KOPT-K1 (cell line): ENCODE measurements around the gene PHACTR3.

Experiments used
- H3K27ac ChIP-seq: fragments of 200-600 bp; sonication (generic); 2 replicates; pipeline ENCODE4 v1.5.1; 2016; ENCODE audit warnings: antibody characterized with exemption, mild to moderate bottlenecking, low read depth, low read length; ENCODE audit not compliant: poor library complexity, severe bottlenecking
- H3K36me3 ChIP-seq: fragments of 200-600 bp; sonication (generic); 2 replicates; pipeline ENCODE4 v1.5.1; 2017; ENCODE audit warnings: antibody characterized with exemption, mild to moderate bottlenecking, low read length, moderate library complexity; ENCODE audit not compliant: insufficient read depth
- H3K9me3 ChIP-seq: fragments of 200-600 bp; sonication (generic); 2 replicates; pipeline ENCODE4 v1.5.1; 2017; ENCODE audit warnings: antibody characterized with exemption, low read length, mild to moderate bottlenecking; ENCODE audit not compliant: insufficient read depth, poor library complexity, severe bottlenecking

Gene PHACTR3

DNA sequence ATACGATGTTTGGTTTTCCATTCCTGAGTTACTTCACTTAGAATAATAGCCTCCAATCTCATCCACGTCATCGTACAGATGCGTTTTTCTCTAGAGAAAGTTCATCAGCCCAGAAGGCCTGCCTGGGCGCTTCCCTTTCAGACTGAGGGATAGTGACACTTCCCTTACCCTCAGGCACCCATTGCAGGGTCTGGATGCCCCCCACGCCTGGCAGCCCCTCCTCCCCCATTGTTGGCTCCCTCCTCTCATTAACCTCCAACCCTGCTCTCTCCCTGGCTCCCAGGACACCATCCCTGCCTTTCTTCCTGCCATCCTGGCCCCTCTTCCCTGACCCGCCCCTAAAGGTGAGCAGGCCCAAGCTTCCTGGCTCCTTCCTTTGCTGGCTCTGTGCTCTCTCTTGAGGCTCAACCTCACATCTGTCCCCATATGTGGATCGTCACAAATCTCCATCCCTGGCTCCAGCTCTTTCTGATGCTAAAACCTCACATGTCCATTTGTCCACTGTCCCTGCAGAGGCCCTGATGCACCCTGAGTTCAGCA is 183.9 kb downstream of the PHACTR3 start:
- Histone ChIP-seq H3K27ac (no peak overlapping the region), H3K9me3 (peaks cover 9% of the 10 kb centered on the region), H3K36me3 (peaks cover 37% of the 10 kb centered on the region)

DNA sequence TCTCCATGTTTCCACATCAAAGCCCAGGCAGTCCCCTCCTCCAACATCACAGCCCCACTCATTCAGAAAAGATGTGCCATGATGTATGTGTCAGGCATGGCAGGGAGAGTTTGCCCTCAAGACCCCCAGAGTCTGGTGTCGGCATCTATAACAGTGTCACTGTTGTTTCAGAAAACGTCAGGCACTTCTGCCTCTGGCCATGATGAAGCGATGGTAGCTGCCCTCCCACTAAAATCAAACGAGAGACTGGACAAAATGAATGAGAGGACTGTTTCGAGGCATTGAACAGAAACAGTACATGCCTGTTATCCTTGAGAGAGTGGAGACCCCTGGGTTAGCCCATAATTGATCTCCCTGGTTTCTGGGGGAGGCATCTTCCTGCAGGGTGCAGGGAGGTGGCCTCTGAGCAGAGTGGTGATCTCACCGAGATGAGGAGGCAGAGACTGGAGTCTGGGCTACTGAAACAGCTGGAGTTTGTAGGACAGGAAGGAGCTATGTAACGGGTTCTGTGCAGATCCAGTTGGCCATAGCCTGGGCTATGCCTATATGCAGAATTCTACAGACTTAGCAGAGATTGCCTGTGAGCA is 184.6 kb downstream of the PHACTR3 start:
- Histone ChIP-seq H3K36me3 (peaks cover 31% of the 10 kb centered on the region), H3K9me3 (peaks cover 9% of the 10 kb centered on the region), H3K27ac (no peak overlapping the region)

DNA sequence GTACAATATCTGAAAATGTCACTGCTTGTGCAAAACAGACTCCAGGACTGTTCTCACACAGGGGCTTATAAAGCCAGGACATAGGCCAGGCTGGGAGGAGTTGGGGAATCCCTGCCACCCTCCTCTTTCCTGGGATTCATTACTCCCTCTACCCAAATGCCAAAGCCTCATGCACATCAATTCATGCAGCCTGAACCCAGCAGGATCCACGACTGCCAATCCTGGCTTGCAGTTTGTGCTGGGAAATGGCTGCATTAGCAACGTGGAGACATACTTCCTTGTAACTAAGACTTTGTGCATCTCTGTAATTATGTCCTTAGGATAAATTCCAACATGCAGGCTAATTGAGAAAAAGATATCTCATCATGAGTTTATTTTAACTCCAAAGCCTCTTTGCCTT is 185.3 kb downstream of the PHACTR3 start:
- H3K36me3 ChIP-seq: peaks cover 30% of the 10 kb centered on the region
- no peak overlapping the region for H3K27ac ChIP-seq
- H3K9me3 ChIP-seq: peaks cover 9% of the 10 kb centered on the region

DNA sequence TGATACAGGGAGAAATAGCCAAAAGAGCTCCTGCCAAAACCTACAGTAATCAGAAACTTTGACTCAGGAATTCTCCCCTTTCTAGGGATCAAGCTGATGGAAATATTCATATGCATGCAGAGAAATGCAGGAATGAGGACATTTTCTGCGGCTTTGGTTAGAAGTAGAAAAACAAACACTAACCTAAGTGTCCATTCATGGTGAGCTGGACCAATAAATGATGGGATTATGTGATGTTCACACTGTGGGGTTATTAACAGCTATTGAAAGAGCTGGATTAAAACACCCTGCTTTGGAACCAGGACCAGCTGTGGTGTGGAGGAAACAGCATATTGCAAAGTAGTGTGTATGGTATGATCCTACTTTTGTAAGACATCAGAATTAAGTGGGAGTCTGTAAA is 186.0 kb downstream of the PHACTR3 start:
- H3K36me3 ChIP-seq: peaks cover 30% of the 10 kb centered on the region
- peaks cover 9% of the 10 kb centered on the region for H3K9me3 ChIP-seq
- no peak overlapping the region for H3K27ac ChIP-seq

DNA sequence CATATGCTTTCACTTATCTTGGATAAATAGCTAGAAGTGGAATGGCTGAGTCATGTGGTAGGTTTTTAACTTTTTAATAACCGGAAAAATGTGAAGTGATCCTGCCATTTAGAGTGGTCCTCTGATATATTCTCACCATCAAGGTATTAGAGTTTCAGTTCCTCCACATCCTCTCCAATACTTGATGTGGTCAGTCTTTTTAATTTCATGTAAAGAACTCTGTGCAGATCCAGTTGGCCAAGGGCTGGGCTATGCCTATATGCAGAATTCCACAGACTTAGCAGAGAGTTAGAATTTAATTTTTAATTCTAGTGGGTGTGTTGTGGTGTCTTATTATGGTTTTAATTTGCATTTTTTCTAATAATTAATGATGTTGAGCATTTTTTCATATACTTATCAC is 188.0 kb downstream of the PHACTR3 start:
- peaks cover 22% of the 10 kb centered on the region for H3K9me3 ChIP-seq
- no peak overlapping the region for H3K27ac ChIP-seq

DNA sequence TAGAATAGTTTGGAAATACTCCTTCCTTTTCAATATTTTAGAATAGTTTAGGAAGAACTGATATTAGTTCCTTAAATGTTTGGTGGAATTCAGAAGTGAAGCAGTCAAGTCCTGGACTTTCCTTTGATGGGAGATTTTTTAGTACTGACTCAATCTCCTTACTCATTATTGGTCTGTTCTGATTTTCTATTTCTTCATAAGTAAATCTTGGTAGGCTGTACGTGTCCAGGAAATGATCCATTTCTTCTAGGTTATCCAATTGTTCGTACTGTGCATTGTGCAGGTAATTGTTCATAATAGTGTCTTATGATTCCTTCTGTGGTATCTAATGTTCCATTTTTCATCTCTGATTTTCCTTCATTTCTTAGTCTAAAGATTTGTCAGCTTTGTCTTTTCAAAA is 190.2 kb downstream of the PHACTR3 start:
- Histone ChIP-seq H3K27ac (no peak overlapping the region), H3K36me3 (peaks cover 20% of the 10 kb centered on the region), H3K9me3 (peaks cover 25% of the 10 kb centered on the region)

More for the DNA sequence above, 188.0 kb downstream of the PHACTR3 start:
- peaks cover 19% of the 10 kb centered on the region for H3K36me3 ChIP-seq

DNA sequence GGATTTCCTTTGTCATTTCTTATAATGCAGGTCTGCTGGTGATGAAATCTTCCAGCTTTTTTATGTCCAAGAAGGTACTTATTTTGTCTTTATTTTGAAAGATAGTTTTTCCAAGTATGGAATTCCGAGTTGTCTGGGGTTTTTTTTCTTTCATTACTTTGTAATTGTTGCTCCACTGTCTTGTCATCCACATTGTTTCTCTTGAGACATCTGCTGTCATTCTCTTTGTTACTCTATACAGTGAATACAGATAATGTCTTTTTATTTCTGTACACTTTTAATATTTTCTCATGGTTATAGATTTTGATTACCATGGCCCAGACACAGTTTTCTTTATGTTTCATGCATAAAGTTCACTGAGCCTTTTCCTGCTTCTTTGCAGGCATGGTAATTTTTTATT is 196.0 kb downstream of the PHACTR3 start:
- H3K27ac ChIP-seq: no peak overlapping the region
- H3K36me3 ChIP-seq: peaks cover 13% of the 10 kb centered on the region
- H3K9me3 ChIP-seq: peaks cover 22% of the 10 kb centered on the region

DNA sequence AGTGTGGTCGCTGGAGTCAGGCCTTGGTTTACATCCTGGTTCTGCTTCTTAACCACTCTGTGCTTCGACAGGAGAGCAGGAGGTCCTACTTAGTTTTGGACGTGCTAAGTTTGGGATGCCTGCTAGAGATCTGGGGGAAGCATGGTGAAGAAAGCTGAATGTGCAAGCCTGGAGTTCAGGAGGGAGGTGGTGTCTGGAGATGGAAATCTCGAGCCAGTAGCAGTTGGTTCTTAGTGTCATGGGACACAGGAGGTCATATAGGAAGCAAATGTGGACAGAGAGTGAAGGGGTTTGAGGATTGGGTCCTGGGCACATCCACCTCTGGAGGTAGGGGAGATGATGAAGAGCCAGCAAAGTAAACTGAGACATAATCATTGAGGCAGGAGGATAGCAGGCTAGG is 197.7 kb downstream of the PHACTR3 start:
- H3K27ac ChIP-seq: no peak overlapping the region
- peaks cover 28% of the 10 kb centered on the region for H3K36me3 ChIP-seq

DNA sequence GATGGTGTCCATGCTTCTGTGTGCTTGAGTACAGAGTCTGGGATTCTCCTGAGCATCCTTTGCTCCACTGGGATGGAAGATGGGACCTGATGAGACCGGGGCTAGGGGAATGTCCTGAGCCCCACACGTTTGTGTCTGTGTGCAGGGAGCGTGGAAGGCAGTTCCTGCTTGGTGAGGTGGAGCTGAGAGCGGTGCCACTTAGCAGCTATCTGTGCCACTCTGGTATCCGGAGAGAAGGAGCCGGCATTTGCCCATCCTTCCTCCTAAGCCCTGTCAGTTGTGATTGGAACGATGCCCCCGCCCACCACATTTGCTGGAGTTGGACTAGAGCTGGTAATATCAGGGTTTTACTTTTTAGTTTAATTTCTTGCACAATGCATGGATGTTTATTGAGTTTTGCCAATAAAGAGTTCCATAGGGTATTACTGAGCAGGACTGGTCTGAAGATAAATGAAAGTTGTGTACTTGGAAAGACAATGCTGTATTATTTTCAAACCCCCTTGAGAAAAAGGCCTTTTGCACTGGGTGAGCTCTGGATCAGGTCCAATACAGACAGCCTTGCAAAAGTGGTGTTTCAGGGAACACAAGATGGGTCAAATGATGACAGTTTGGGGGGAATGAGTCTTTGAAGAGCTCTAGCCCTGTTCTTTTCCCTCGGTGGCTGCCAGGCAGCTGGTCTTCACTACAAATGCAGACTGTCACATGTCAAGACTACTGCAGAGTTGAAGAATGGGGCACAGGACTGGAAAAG is 198.3 kb downstream of the PHACTR3 start:
- H3K9me3 ChIP-seq: peaks cover 7% of the 10 kb centered on the region
- H3K36me3 ChIP-seq: peaks cover 34% of the 10 kb centered on the region
- no peak overlapping the region for H3K27ac ChIP-seq

More for the DNA sequence above, 197.7 kb downstream of the PHACTR3 start:
- peaks cover 12% of the 10 kb centered on the region for H3K9me3 ChIP-seq

DNA sequence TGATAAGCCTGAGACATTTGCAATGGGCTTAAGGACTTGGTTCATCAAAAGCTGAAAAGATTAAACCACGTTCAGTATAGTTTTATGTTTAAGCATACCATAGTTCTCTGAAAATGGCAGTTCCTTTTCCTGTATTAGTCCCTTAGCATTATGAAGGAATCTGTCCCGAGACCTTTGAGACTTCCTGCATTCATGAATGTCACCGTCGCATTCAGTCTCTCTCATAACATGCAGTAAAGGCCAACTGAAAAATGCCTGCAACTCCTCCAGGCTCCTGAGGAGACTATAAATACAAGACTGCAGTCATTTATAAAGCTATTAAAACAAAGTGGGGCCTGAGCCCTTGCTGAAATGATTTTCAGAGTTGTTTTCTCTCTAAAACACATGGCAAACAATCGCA is 200.0 kb downstream of the PHACTR3 start:
- peaks cover 40% of the 10 kb centered on the region for H3K36me3 ChIP-seq
- peaks cover 7% of the 10 kb centered on the region for H3K9me3 ChIP-seq

DNA sequence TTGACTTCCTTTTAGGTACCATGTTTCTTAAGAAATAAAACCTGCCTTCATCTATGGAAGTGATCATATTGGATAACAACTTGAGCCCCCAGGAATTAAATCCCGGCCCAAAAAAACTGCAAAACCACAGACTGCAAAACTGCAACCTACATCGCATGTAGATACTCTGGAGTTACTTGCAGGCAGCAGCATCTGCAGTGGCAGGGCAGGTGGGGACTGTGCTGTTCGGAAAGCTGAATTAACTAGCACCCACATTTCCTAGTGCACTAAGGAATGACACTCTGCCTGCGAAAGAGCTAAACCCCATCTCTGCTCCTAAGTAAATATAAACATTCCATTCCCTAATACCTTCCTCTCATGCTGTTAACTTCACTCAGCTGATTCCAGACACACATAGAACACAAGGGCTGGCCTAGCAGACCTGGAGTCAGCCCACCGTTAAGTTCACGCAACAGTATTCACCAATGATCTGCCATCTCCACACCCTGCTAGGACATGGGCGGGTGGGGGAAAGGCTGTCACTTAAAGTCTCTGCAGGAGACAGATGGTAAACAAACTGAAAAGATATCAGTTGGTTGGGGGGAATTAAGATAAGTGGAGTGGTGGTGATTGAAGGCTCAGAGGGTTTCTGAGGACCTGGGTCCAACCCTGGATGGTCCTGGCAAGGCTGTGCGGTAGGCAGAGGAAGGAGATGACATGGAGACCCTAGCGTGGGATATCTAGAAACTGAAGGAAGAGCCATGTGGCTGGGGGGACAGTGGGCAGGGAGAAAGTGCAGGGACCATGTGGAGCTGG is 200.7 kb downstream of the PHACTR3 start:
- Histone ChIP-seq H3K36me3 (peaks cover 40% of the 10 kb centered on the region), H3K27ac (no peak overlapping the region), H3K9me3 (peaks cover 2% of the 10 kb centered on the region)

More for the DNA sequence above, 200.0 kb downstream of the PHACTR3 start:
- H3K27ac ChIP-seq: no peak overlapping the region

DNA sequence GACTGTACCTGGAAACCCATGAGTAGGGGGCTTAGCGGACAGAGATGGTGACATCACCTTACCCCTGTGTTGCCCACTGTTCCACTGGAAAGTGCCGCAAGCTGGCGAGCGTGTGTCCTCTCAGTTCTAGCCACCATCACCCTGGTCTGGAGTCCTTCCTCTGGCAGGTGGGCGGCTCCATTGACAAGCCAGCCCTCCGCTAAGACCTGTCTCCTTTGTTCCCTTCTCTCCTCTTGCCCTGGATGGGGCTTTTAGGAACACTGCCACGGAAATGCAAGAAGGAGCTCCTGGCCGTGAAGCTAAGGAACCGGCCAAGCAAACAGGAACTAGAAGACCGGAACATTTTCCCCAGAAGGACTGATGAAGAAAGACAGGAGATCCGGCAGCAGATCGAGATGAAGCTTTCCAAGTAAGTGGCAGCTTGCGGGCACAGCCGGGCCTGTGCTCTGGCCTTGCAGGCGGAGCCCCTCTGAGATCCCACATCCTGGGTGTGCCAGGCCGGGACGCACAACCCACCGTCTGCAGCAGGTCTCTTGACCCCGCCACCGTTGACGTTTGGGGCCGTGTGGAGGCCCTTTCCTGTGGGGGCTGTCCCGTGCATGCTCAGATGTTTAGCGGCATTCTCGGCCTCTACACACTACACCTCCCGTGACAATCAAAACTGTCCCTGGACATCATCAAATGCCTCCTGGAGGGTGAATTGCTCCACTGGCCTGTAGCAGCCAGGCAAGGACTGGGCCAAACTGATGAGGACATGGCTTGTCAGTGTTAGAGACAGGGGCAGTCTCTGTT is 201.6 kb downstream of the PHACTR3 start:
- H3K27ac ChIP-seq: no peak overlapping the region
- no peaks in the 10 kb centered on the region for H3K9me3 ChIP-seq
- H3K36me3 ChIP-seq: peaks cover 49% of the 10 kb centered on the region

DNA sequence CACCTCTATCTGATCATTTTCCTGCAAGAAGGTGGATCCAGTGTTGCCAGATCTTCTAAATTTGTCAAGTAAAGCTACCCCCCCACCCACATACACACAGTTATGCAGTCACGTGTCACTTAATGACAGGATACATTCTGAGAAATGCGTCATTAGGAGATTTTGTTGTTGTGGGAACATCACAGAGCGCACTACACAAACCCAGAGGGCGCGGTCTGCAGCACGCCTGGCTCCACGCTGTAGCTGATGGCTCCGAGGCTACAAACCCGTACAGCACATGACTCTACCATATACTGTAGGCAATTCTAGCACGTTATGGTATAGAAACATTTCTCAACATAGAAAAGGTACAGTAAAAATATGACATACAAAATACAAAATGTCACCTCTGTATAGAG is 202.2 kb downstream of the PHACTR3 start:
- no peak overlapping the region for H3K27ac ChIP-seq
- H3K9me3 ChIP-seq: no peaks in the 10 kb centered on the region
- H3K36me3 ChIP-seq: peaks cover 50% of the 10 kb centered on the region

DNA sequence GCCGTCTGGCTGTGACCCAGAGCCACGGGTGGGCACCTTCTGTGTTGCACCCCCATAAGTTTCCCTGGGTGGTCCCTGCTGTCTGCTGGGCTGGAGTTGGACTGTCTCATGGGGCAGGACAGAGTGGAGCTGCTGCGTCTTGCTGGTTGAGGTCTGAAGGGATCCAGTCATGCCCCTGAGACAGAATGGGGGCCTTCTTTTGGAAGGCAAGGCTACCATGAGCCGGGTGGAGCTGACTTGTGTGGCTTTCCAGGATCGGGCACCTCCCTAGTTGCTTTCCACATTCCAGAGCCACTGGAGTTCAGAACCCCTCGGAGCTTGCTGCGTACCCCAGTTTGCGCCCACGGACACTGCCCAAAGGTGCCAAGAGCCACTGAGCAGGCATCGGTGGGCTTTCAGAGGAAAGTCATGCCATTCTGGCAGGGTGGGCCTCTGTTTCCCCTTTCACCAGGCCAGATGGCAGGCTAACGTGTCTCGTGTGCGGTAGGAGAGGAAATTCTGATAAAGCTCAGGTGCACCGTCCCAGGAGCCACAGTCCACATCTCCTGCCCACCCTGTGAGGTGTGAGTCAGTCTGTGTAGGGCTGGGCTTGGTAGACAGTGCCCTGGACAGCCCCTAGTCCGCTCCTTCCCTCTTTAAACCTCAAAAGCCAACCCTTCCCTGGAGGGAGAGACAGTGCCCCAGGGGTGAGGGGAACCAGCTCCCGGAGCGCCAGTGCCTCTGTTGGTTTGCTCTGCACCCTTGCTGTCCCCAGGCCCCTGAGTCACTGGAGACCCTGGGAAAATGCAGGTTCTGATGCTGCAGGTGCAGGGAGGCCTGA is 203.8 kb downstream of the PHACTR3 start:
- no peaks in the 10 kb centered on the region for H3K9me3 ChIP-seq
- peaks cover 50% of the 10 kb centered on the region for H3K36me3 ChIP-seq
- no peak overlapping the region for H3K27ac ChIP-seq
